HepG2 (cell line): ENCODE data around the gene ACTL8.

Experiments used
- AFF4 ChIP-seq: sonication (generic); formaldehyde crosslinking; IDR thresholded peaks from 2 replicates; pipeline ENCODE4 v1.4.0; 2020; ENCODE audit warnings: missing genetic modification reagents
- KLF9 ChIP-seq: IDR thresholded peaks from 2 replicates; pipeline ENCODE4 v1.6.1; 2016; ENCODE audit warnings: low read depth
- MAX ChIP-seq: IDR thresholded peaks from 2 replicates; pipeline ENCODE4 v1.6.1; 2012; ENCODE audit warnings: inconsistent platforms
- MTA3 ChIP-seq: sonication (generic); formaldehyde crosslinking; IDR thresholded peaks from 2 replicates; pipeline ENCODE4 v1.4.0; 2020; ENCODE audit warnings: missing genetic modification reagents
- TBP ChIP-seq: sonication (generic); formaldehyde crosslinking; IDR thresholded peaks from 2 replicates; pipeline ENCODE4 v1.5.0; 2020; ENCODE audit warnings: missing genetic modification reagents
- ZNF468 ChIP-seq: sonication (generic); formaldehyde crosslinking; IDR thresholded peaks from 2 replicates; pipeline ENCODE4 v1.8.0; 2022; ENCODE audit warnings: mild to moderate bottlenecking, moderate library complexity, missing genetic modification reagents
- ZNF562 ChIP-seq: sonication (generic); formaldehyde crosslinking; IDR thresholded peaks from 2 replicates; pipeline ENCODE4 v1.8.0; 2022; ENCODE audit warnings: missing genetic modification reagents, borderline replicate concordance

DNA sequence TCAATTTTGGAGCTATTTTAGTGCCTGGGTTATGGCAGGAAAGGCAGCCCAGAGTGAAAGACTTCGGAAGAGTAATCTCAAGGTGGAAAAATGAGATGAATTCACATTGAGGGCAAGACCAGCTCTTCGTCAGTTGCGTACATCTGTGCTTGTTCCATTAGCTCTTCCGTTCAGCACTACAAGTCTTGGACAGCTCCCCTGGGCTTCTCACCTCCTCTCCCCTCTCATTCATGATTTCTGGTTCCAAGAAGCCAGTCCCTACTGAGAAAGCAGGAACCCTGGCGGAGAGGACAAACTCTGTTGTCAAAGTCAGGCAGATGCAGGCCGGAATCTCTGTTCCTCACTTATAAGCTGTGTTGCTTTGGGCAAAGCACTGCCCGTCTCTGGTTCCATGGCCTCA is 76.5 kb downstream of the ACTL8 start:
- TF ChIP-seq MAX (no peak), MTA3 (CRISPR knock-in tag) (no peak), ZNF468 (CRISPR knock-in tag) (no peak), ZNF562 (CRISPR knock-in tag) (no peak), KLF9 (CRISPR knock-in tag) (no peak), TBP (CRISPR knock-in tag) (no peak), AFF4 (CRISPR knock-in tag) (no peak)
